ENCODE data around the gene SLC8A1. TPM values are rescaled to one million over a fixed set of nuclear protein-coding genes. Genes with fewer than 3 reads are reported as not detected.

Gene SLC8A1
- total RNA-seq, 6 donors from 2014 or later: 21.8 to 58.6 (median 25.3) TPM

GRCh38 chr2:40416486-40416885 is 35.4 kb downstream of the SLC8A1 start:
- H3K9me3 ChIP-seq: no peaks in the 10 kb centered on the region
- no peak overlapping the region for H3K4me3 ChIP-seq
- no peak for TF ChIP-seq POLR2AphosphoS5 (IDR thresholded peaks at IDR 0.05)
- no peak for TF ChIP-seq CTCF (IDR thresholded peaks at IDR 0.05)
- H3K27me3 ChIP-seq: no peaks in the 10 kb centered on the region
- no peaks in the 10 kb centered on the region for H3K36me3 ChIP-seq
- H3K4me1 ChIP-seq: no peaks in the 10 kb centered on the region
- ATAC-seq (ENCODE audit: low FRiP score in 2 of 2) (no peak), DNase-seq (no peak)
- no peak overlapping the region for H3K27ac ChIP-seq
- 87 to 90% methylated on average over 1 of the region's 1 CpG for WGBS, 2 donors

GRCh38 chr2:40415391-40415790 is 36.5 kb downstream of the SLC8A1 start:
- no peak overlapping the region for H3K27ac ChIP-seq
- DNase-seq: no peak

GRCh38 chr2:40412456-40412855 is 39.4 kb downstream of the SLC8A1 start:
- DNase-seq: no peak
- H3K27ac ChIP-seq: no peak overlapping the region
- WGBS, 2 donors: 77 to 97% methylated on average over 1 of the region's 1 CpG
- TF ChIP-seq EP300 (IDR thresholded peaks at IDR 0.05): no peak
- TF ChIP-seq CTCF (IDR thresholded peaks at IDR 0.05): no peak
- no peak for TF ChIP-seq POLR2AphosphoS5 (IDR thresholded peaks at IDR 0.05)
- no peak for TF ChIP-seq POLR2A (IDR thresholded peaks at IDR 0.05)
- H3K4me3 ChIP-seq: no peak overlapping the region
- H3K9me3 ChIP-seq: no peaks in the 10 kb centered on the region
- H3K4me1 ChIP-seq: no peaks in the 10 kb centered on the region
- no peak for ATAC-seq (ENCODE audit: low FRiP score in 2 of 2)
- H3K36me3 ChIP-seq: no peaks in the 10 kb centered on the region
- no peaks in the 10 kb centered on the region for H3K27me3 ChIP-seq

More at GRCh38 chr2:40415391-40415790, 36.5 kb downstream of the SLC8A1 start:
- 80 to 90% methylated on average over 2 of the region's 2 CpGs for WGBS, 2 donors
- no peak overlapping the region for H3K4me3 ChIP-seq
- no peaks in the 10 kb centered on the region for H3K36me3 ChIP-seq
- no peaks in the 10 kb centered on the region for H3K4me1 ChIP-seq
- no peak for TF ChIP-seq CTCF (IDR thresholded peaks at IDR 0.05)
- TF ChIP-seq POLR2A (IDR thresholded peaks at IDR 0.05): no peak
- TF ChIP-seq POLR2AphosphoS5 (IDR thresholded peaks at IDR 0.05): no peak
- no peak for TF ChIP-seq EP300 (IDR thresholded peaks at IDR 0.05)
- no peaks in the 10 kb centered on the region for H3K9me3 ChIP-seq
- no peak for ATAC-seq (ENCODE audit: low FRiP score in 2 of 2)
- H3K27me3 ChIP-seq: no peaks in the 10 kb centered on the region

- Histone ChIP-seq H3K4me1 (no peaks in the 10 kb centered on the region), H3K27me3 (no peaks in the 10 kb centered on the region), H3K36me3 (no peaks in the 10 kb centered on the region), H3K9me3 (no peaks in the 10 kb centered on the region), H3K4me3 (no peak overlapping the region), H3K27ac (no peak overlapping the region)
- no peak for ATAC-seq (ENCODE audit: low FRiP score in 2 of 2)
- DNase-seq: no peak
- TF ChIP-seq CTCF (IDR thresholded peaks at IDR 0.05): no peak
- no peak for TF ChIP-seq EP300 (IDR thresholded peaks at IDR 0.05)
- no peak for TF ChIP-seq POLR2AphosphoS5 (IDR thresholded peaks at IDR 0.05)
- TF ChIP-seq POLR2A (IDR thresholded peaks at IDR 0.05): no peak
- 80 to 95% methylated on average over 1 of the region's 1 CpG for WGBS, 2 donors
These were observed 41.2 kb downstream of the SLC8A1 start for GRCh38 chr2:40410695-40411094.

- WGBS, 2 donors: 81 to 84% methylated on average over 2 of the region's 2 CpGs
- H3K27ac ChIP-seq: no peak overlapping the region
- H3K4me1 ChIP-seq: no peaks in the 10 kb centered on the region
- H3K9me3 ChIP-seq: no peaks in the 10 kb centered on the region
- no peak for ATAC-seq (ENCODE audit: low FRiP score in 2 of 2)
- H3K4me3 ChIP-seq: no peak overlapping the region
- no peaks in the 10 kb centered on the region for H3K36me3 ChIP-seq
- no peak for DNase-seq
- H3K27me3 ChIP-seq: no peaks in the 10 kb centered on the region
- TF ChIP-seq EP300 (IDR thresholded peaks at IDR 0.05) (no peak), CTCF (IDR thresholded peaks at IDR 0.05) (no peak), POLR2A (IDR thresholded peaks at IDR 0.05) (no peak), POLR2AphosphoS5 (IDR thresholded peaks at IDR 0.05) (no peak)
These were observed 42.2 kb downstream of the SLC8A1 start for GRCh38 chr2:40409734-40410133.

All from upper lobe of left lung (tissue), 6 donors.